Pulmonary artery endothelial cell (primary cell): ENCODE measurements around the gene LPA. TPM values are rescaled to one million over a fixed set of nuclear protein-coding genes. Genes with fewer than 3 reads are reported as not detected.

Source experiments
- DNase-seq: peaks from one replicate; pipeline ENCODE4 v3.0.0-alpha.2; 2011; ENCODE audit warnings: low read depth, low spot score
- total RNA-seq: library from RNA; depleted of rRNA; stranded (reverse); fragments of >200 nt; gene quantifications from 2 replicates; pipeline ENCODE4 v1.2.3, GENCODE V29; 2014

Gene LPA
- total RNA-seq, 1 donor from 2014 or later, result not detected

DNA sequence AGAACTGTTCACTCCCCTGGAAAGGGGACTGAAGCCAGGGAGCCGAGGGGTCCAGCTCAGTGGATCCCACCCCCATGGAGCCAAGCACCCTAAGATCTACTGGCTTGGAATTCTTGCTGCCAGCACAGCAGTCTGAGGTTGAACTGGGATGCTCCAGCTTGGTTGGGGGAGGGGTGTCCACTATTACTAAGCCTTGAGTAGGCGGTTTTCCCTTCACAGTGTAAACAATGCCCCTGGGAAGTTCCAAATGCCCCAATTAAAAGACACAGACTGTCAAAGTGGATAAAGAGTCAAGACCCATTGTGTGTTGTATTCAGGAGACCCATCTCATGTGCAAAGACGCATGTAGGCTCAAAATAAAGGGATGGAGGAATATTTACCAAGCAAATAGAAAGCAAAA is 150.2 kb downstream of the LPA start:
- DNase-seq, result no peak

GRCh38 chr6:160510976-160511617 is 153.0 kb downstream of the LPA start:
- DNase-seq, result no peak

- DNase-seq, result no peak
Observed at GRCh38 chr6:160510199-160510598, 153.9 kb downstream of the LPA start.

- DNase-seq, result no peak
Observed at GRCh38 chr6:160509610-160510009, 154.5 kb downstream of the LPA start.

GRCh38 chr6:160508599-160508998 is 155.5 kb downstream of the LPA start:
- no peak for DNase-seq

- DNase-seq, result no peak
Observed at GRCh38 chr6:160507420-160507819, 156.7 kb downstream of the LPA start.

GRCh38 chr6:160505970-160506369 is 158.1 kb downstream of the LPA start:
- no peak for DNase-seq

GRCh38 chr6:160500639-160501038 is 163.4 kb downstream of the LPA start:
- DNase-seq, result no peak

DNA sequence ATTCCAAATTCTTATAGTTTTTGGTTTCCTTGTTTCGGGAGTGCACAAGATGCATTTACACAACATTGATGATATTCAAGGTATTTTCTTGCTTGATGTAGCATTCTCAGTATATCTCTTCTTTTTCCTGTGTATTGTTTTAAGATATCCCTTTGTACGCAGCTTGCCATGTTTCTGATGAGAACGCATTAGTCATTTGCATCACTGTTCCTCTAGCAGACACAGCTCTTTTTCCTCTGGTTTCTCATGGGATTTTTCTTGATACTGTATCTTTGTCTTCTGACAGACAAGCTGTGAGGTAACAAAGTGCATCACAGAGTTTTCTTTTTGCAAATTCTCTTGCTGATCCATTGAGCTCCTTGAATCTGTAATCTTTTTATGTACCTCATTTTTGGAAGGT is 169.5 kb downstream of the LPA start:
- DNase-seq, result no peak

DNA sequence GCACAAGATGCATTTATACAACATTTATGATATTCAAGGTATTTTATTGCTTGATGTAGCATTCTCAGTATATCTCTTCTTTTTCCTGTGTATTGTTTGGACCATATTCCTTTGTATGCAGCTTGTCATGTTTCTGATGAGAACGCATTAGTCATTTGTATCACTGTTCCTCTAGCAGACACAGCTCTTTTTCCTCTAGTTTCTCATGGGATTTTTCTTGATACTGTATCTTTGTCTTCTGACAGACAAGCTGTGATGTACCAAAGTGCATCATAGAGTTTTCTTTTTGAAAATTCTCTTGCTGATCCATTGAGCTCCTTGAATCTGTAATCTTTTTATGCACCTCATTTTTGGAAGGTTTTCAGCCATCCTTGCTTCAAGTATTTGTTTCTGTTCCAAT is 175.0 kb downstream of the LPA start:
- DNase-seq, result no peak

DNA sequence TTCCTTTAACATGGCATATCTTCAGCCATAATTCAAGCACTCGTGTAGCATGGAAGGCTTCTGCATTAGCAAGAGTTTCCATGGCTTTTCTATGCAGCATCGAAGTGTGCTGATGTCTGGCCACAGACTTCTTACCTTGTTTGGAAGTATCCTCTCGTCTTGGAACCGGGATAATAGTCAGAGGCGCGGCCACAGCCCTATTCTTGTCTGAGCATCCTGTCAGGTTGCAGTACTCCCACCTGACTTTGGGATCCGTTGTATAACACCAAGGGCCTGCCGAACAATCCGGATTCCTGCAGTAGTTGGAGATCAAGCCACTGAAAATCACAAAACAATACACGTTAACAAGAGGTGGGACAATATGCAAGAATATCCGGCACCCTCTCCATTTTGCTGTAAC is 177.0 kb downstream of the LPA start:
- DNase-seq, result no peak

Other genes with a start within 250 kb of the LPA start
- not detected in 2 replicates for gene PLG, start 38.0 kb upstream of the LPA start, total RNA-seq